Urothelium cell line (cell line): Measurements from ENCODE around the gene OXNAD1.
A peak's percentile ranks its signal among the peaks of the same experiment; 100 is the strongest.

Experiments used
- DNase-seq: peaks from one replicate; pipeline ENCODE4 v3.0.0; 2011; ENCODE audit warnings: low spot score, mixed read lengths
- FAIRE-seq: peaks from 2 replicates; lab custom pipeline; 2011; peaks lifted over from hg19 to GRCh38; lab: Jason Lieb, UNC

The OXNAD1 gene

DNA sequence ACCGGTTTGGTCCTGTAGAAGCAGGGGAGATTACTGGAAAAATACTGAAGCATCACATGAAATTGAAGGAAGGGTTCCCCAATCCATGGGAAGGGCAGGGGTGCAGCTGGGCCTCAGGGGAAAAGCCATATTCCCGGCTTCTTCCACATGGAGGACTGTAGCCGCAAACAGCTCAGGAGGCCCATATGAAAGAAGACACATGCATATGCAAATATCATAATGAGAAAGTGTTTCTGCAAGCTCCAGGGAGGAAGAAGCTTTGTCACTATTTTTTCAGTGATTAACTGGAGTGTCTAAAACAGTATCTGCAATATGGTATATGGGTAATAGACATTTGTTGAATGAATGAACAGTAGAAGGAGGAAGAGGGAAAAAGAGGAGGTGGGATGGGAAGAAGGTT, 19.4 kb upstream of the OXNAD1 start:
- no peak for FAIRE-seq

DNA sequence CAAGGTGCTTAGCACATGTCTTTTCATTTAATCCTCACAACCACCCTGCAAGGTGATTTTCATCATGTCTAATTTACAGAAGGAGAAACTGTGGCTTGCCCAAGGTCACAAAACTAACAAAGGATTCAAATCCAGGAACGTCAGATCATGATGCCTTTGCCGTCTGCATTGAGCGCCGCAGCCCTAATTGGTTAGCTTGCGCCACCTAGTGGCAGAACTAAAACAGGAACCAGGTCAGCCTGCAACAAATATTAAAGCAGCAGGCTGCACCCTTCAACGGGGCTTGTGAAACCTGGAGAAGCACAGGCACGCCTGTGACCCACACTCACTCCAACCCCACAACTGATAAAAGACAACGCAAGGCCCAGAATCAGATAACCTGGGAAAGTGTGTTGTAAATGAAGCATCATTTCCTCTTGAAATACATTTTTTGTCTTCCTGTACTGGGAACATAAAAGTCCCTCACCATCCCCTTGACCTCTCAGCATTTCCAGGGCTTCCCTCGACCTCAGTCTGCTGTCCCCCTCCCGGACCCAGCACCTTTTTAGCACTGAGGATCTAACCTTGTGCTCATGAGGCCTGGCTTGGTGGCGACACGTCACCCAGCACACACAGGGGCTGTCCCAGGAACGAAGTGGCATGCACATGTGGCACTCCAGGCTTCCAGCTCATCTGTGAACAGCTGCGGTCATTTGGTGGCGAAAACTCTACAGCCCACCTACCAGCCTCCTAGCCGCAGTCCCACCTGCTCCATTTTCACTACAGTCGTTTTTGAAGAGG, 17.5 kb upstream of the OXNAD1 start:
- FAIRE-seq (no peak), DNase-seq (peak; percentile 79)

More for the DNA sequence above, 19.4 kb upstream of the OXNAD1 start:
- DNase-seq = no peak

DNA sequence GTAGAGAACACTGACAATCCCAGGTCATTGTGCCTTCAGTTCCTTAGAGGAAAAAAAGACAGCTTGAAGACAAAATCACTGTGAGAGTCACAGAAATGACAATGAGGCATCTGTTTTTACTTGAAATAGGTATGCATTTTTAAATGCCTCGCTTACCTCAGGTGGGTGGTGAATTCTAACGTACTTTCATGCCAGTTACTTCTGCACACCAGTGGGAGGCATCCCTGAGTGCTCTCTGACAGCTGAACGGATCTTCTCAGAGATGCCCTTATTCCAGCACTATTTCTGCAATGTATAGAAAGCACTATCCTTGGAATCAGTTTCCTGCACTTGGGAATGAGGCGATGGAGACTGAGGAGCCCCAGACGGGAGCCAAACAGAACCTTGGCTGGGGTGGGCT, 16.5 kb upstream of the OXNAD1 start:
- FAIRE-seq = no peak
- no peak for DNase-seq

DNA sequence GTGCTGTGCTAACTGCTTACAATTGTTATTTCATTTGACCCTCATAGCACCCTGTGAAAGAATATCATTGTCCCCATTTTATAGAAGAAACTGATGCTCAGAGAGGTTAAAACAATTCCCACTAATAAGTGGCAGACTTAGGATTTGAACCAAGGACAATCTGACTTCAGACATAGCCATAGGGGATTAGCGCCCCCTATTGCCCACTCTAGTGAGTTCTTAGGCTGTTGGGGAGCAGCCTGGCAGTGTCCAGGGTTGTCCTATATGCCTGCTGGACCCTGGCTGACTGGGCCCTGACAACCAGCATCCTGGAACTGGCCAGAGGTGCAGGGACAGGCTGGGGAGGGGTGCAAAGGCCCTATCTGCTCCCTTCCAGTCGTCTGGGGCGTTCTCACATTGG, 15.7 kb upstream of the OXNAD1 start:
- FAIRE-seq (no peak), DNase-seq (peak; percentile 54)

DNA sequence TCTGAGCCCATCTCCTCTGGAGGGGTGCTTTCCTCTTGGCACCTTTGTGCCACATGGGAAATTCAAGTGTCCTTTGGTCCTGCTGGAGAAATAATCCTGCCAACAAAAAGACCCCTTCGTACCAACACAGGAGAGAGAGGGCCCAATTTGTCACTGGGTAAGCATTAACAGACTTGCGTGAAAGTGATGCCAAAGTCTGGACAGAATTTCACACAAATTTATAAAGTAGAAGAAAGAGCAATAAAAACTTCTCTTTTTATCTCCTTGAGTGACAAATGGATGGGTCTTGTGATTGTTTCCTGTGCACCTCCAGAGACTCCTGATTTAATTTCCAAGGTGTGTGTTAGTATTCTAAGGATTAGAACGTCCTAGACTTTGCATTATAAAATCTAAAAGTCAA, 15.1 kb upstream of the OXNAD1 start:
- FAIRE-seq = no peak
- no peak for DNase-seq

DNA sequence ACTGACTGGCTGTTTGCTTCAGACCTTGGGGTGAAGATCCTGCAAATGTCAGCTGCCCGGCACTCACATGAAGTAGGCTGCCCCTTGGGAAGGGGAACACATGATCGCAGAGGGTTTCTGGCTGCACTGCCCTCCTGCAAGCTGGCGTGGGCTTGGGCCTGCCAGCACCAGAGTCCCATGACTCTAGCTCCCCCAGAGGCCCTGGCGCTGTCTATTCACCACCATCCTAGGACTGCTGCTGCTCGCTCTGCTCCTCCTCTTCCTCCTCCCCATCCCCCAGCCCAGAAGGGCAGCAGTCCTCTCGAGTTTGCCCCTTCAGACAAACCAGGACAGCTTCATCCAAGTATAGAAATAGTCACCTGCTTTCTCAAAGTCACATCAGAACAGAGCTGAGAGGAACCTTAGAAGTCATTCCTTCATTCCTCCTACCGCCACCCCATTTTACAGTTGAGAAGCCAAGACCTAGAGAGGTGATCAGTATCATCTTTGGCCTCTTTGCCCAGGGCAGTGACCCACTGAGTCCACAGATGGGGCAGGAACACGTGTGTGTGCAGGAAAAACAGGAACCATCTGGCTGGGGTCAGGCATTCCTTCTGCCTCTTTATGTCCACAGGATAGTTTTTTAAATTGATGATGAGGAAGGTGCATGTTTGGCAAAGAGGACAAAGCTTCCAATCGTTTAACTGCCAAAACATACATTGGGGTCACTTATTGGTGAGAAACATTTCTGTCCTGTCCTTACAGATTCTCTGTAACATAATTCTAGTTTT, 13.5 kb upstream of the OXNAD1 start:
- FAIRE-seq = no peak
- no peak for DNase-seq

DNA sequence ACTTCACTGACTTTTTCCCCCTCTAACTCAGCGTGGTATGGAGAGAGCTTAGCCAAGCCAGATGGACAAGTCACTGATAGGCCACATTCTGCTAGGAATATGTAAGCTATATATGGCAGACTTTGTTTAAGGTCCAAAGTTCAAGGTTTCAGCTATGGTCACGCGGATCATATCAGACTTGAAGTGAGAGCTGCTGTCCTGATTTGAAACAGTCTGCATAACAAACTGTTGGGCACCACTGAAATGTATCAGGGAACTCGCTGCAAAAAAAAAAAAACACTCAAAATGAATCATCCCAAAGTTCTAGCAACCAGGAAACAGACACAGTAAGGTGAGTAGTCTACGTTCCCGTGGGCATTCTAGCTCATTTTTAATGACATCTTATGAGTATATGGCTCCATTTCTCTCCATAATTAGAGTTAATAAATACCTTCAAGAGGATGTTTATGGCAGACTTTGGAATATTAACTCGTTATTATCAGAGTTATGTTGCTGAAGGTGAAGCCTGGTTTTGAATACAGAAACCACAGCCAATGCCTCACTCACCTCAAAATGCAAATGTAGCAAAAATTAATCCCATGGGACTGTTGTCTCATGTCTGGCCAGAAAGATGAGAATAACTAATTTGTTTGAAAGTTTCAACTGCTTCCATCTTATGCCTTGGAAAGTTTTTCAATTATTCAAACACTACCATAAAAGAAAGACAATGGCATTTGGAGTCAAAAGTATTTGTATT, 12.6 kb upstream of the OXNAD1 start:
- DNase-seq = no peak
- FAIRE-seq = no peak

DNA sequence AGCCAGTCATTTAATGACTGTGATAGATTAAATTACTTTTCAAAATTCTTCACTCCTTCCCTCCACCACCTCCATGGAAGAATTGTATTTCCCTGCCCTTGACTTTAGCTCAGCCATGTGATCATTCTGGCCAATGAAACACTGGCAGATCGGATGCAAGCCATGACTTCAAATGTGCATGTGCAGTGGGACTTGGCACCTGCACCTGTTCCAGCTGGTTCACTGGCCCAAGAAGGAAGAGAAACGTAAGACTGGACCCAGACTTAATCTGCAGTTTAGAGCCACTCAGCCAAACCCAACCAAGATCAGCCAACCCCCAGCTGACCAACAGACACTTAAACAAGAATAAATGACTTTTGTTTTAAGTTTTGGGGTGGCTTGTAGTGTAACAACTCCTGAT, 12.0 kb upstream of the OXNAD1 start:
- FAIRE-seq = no peak
- no peak for DNase-seq

DNA sequence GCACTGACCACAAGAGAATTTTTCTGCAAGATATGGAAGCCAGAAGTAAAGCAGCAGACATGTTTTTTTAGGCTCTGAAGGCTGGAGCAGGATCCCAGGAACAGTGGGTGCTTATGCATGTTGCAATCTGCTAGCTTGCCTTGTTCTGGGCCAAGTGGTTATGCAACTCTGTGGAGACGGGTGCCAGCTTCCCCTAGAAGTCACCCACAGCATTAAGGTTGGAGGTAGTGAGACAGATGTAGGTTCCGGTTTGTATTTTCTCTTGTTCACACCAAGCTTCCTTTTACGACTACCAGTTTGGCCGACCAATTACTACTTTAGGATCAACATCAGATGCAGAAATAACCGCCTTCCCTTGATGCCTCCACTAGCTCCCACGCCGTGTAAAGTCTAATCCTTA, 11.4 kb upstream of the OXNAD1 start:
- DNase-seq (no peak), FAIRE-seq (no peak)

DNA sequence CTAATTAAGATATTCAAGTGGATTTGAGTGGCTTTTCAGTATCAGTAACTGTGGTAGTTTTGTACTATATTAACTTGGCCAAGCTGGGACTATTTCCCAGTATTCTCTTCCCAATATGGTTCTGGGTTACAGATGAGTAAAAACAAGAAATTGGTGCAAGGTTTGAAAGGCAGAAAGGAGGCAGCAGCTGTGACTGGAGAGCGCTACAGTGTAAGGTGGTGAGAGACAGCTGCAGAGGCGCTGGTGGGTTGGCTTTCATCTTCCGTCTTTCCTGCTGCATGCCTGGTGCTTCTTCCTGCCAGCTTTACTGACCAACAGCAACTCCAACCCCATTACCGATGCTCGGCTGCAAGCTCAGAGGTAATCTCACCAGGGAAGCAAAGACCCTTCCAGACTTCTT, 10.1 kb upstream of the OXNAD1 start:
- no peak for FAIRE-seq

DNA sequence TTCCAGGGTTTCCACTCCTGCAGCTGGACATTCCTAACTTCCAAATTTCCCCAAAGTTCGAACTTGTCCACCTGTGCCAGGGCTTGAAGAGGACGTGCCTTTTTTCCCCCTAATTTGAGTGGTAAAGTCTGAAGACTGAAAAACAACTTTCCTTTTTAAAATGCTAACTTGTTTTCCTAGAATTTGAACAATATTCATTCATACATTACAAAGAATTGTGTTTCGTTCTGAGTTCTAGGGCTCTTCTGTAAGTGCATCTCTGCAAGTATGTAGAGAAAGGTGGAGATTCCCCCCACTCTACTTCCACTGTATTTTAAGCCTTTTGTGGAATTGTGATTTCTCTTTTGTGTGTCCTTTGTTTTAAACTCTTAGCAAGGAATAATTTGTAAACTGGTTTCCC, 9.7 kb upstream of the OXNAD1 start:
- no peak for FAIRE-seq
- no peak for DNase-seq

More for the DNA sequence above, 10.1 kb upstream of the OXNAD1 start:
- DNase-seq = no peak

DNA sequence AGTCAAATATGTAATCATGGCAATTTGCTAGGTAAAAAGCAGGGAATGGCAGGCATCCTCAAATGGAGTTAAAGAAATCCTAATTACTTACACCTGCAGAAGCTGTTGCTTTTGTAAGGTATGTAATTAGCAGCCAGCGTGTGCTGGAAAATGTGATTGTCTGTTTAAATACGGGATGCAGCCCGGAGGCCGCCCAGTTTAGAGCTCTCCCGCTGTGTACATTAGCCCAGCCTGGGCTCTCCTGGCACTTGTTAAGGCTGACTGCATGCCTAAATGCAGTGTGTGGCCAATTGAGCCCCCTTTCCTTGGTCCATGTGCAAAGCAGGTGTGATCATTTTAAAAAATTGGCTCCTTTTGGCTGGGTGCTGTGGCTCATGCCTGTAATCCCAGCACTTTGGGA, 9.3 kb upstream of the OXNAD1 start:
- FAIRE-seq = no peak

DNA sequence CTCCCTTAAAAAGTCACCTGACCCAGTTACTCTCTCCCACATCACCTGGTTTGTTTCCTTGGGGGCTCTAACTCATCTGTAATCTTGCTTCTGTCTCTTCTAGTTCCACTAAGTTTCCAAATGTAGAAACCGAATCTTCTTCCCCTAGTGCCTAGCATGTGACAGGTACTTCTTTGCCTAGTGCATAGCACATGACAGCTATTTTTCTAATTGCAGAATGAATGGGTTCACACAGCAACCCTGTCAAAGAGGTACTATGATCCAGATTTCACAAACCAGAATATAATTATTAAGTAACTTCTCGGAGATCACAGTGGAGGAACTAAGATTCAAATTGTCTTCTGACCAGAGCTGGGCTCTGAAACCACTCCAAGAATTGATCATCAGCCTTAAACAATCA, 7.7 kb upstream of the OXNAD1 start:
- no peak for DNase-seq
- FAIRE-seq = no peak

More for the DNA sequence above, 9.3 kb upstream of the OXNAD1 start:
- no peak for DNase-seq

DNA sequence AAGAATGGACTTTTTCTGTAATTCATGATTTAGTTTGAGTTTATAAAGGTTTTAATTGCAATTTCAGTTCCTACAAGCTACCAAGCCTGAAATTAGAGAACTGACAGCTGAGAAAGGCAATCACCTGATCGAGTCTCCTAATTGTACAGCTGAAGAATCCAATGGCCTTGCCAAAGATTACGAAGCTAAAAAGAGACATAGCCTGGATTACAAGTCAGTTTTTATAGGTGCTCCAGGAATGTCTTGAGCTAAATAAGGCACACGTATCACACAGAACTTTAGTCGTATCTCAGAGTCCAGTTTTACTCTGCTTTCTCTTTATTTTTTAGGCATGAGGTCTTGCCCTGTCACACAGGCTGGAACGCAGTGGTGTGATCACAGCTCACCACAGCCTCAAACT, 6.8 kb upstream of the OXNAD1 start:
- FAIRE-seq = no peak
- no peak for DNase-seq

DNA sequence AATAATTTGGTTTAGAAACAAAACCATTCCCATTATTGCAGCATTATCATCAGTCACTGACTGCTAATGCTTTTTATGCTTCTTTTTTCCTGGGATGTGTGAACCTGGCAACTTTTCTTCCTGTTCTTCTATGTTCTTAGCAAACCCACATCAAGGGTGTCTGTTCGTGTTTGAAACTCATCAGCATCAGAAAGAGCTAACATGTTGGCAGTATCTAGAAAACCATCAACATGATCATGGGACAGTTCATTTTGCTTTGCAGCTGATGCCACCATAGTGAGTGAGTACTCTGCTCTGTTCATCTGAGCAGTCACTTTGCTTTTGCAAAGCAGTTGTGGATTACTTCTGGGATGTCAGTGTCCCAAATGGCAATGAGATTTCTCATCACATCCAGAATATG, 6.1 kb upstream of the OXNAD1 start:
- DNase-seq (no peak), FAIRE-seq (no peak)

DNA sequence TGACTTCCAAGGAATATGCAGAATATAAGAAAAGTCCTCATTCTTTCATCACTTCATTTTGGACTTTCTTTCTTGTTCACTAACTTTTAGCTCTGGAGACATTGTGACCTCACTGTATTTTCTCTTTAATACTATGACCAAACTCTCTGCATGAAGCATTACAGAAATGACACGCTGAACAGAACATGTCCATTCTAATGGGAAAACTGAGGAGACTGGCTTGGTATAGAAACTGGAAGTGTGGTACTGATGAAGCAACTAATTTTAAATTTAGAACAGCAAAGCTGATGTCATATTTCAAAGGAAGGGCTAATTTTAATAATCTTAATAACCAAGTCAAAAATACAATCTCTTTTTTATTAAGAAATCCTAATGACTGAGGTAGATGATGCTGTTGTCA, 5.0 kb upstream of the OXNAD1 start:
- DNase-seq (no peak), FAIRE-seq (no peak)

DNA sequence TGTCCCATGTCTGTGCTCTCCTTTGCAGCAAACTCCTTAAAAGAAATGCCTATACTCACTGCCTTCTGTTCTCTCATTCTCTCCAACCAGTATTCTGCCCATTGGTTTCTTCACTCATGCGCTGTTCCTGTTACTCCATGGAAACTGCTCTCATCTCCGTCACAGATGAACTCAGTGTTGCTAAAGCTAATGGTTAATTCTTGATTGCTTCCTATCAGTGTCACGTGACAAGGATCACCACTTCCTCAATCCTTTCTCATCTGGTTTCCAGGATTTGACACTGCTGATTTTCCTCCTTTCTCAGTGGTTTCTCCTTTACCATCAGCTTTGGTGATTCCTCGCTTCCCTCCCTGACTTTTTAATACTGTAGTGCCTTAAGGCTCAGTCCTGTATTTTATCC, 2.8 kb upstream of the OXNAD1 start:
- FAIRE-seq (no peak), DNase-seq (no peak)

DNA sequence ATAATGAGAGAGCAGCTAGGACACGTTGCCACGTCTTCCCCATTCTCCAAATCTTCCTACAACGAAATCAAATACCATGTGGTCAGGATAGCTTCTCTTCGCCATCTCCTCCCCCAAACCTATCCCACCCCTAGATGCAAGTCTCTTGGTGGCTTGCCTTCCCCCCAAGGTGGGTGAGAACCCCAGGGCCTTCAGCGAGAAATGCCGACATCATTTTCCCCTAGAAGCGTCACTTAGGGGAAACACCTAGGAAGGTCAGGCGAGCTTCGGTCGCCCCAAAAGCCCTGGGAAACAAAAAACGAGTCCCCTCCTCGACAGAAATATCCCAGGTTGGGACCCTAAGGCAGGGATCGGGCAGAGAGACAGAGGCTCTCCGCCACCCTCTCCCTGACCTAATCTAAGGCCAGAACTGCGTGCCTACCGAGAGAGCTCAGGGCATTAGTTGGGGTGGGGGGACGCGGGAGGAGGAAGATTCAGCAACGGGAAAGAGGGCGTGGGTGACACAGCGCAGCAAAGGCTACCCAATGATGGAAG, 771 bp upstream of the OXNAD1 start:
- FAIRE-seq (no peak), DNase-seq (no peak)

DNA sequence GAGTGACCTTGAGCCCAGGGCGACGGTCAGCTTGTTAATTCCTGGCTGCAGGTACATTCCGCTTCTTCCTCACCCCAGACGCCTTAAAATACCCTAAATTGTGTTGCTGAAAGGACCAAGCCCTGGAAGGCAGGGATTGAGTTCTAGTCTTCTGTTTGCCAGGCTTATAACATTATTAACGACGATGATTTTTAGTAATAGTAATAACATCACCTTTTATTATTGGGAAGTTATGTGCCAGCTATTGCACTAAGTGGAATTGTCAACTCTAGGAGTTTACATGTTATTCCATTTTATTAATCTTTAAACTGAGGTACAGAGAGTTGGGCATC, 409 bp downstream of the OXNAD1 start:
- no peak for DNase-seq
- FAIRE-seq = no peak

DNA sequence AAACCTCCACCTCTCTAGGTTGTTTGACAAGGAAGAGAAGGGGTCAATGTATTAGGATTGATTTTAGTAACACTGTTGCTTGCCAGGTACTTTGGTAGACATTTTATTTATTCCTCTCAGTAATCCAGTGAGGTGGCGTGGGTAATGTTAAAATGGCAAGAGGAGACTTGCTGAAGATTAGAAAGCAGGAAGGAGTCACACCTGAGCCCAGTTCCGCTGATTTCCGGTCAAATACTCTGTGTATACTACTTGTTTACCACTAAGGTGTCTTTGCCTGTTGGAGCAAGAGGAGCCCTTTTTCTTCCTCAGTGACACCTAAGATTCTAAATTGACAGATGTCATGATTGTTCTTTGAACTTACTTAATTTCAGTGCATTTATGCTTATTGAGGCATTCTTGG, 1.7 kb downstream of the OXNAD1 start:
- FAIRE-seq (no peak), DNase-seq (no peak)

DNA sequence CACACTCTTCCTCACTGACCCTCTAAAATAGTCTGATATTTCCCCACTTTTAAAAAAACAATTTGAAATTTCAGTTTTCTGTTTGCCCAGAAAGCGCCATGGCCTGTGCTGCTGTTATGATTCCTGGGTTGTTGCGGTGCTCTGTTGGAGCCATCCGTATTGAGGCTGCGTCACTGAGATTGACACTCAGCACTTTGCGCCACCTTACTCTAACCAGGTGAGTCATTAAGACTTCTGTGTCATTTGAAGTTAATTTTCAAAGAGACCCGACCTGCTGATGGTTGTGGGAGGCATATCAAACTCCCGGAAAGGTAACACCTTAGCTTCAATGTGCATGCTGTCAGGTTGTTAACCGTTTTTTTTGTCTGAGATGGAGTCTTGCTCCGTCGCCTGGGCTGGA, 5.8 kb downstream of the OXNAD1 start:
- no peak for FAIRE-seq
- no peak for DNase-seq

DNA sequence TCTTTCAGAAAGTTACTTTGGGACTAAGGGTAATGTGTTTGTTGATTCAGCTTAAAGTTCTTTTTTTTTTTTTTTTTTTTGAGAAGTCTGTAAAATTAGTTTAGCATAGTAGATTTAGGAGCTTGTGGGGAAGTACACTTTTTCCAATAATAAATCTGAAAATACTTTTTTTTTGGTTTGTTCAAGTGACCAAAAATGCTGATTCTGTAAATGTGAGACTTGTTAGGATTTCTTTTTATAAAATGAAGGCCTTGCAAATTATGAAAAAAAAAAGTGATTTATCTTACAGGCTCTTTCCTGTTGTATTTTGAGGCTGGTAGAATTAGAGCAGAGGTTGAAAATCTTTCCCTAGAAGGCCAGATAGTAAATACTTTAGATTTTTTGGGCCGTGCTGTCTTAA, 7.6 kb downstream of the OXNAD1 start:
- no peak for DNase-seq
- FAIRE-seq = no peak
